ENCODE measurements around the gene STX1B.
A peak's percentile ranks its signal among the peaks of the same experiment; 100 is the strongest.

The STX1B gene

GRCh38 chr16:30998852-30999761, 11.3 kb downstream of the STX1B start:
- Histone ChIP-seq H3K4me3 (ENCODE audit: insufficient read length, low read depth) (no peak overlapping the region), H3K36me3 (ENCODE audit: insufficient read depth, insufficient read length, low read length) (no peaks in the 10 kb centered on the region), H3K9ac (ENCODE audit: insufficient read length, low read depth) (no peak overlapping the region), H3K9me3 (ENCODE audit: insufficient read depth, low read length) (no peaks in the 10 kb centered on the region), H3K4me1 (ENCODE audit: insufficient read depth, insufficient read length) (peaks cover 15% of the 10 kb centered on the region), H3K27me3 (ENCODE audit: insufficient read depth, insufficient read length) (no peaks in the 10 kb centered on the region)
- no peak for DNase-seq (ENCODE audit: low read depth, low spot score)
- TF ChIP-seq YY1 (IDR thresholded peaks at IDR 0.05; ENCODE audit: insufficient read depth, insufficient read length) (no peak), SUZ12 (IDR thresholded peaks at IDR 0.05; ENCODE audit: extremely low read depth, insufficient read depth, insufficient read length) (no peak), ZNF274 (IDR thresholded peaks at IDR 0.05; ENCODE audit: low read depth, low read length) (no peak)

- no peak for DNase-seq (ENCODE audit: low read depth, low spot score)
- peak overlapping the region; percentile 75 for H3K9ac ChIP-seq (ENCODE audit: insufficient read length, low read depth)
- TF ChIP-seq YY1 (IDR thresholded peaks at IDR 0.05; ENCODE audit: insufficient read depth, insufficient read length): no peak
- TF ChIP-seq ZNF274 (IDR thresholded peaks at IDR 0.05; ENCODE audit: low read depth, low read length): no peak
- TF ChIP-seq SUZ12 (IDR thresholded peaks at IDR 0.05; ENCODE audit: extremely low read depth, insufficient read depth, insufficient read length): no peak
- H3K27me3 ChIP-seq (ENCODE audit: insufficient read depth, insufficient read length): no peaks in the 10 kb centered on the region
- no peaks in the 10 kb centered on the region for H3K36me3 ChIP-seq (ENCODE audit: insufficient read depth, insufficient read length, low read length)
- H3K9me3 ChIP-seq (ENCODE audit: insufficient read depth, low read length): no peaks in the 10 kb centered on the region
- peaks cover 13% of the 10 kb centered on the region for H3K4me1 ChIP-seq (ENCODE audit: insufficient read depth, insufficient read length)
- H3K4me3 ChIP-seq (ENCODE audit: insufficient read length, low read depth): peak overlapping the region; percentile 24
These were observed 12.4 kb downstream of the STX1B start for GRCh38 chr16:30997725-30998711.

GRCh38 chr16:30996985-30997724, 13.3 kb downstream of the STX1B start:
- H3K9me3 ChIP-seq (ENCODE audit: insufficient read depth, low read length): no peaks in the 10 kb centered on the region
- TF ChIP-seq ZNF274 (IDR thresholded peaks at IDR 0.05; ENCODE audit: low read depth, low read length) (no peak), SUZ12 (IDR thresholded peaks at IDR 0.05; ENCODE audit: extremely low read depth, insufficient read depth, insufficient read length) (no peak), YY1 (IDR thresholded peaks at IDR 0.05; ENCODE audit: insufficient read depth, insufficient read length) (no peak)
- no peak for DNase-seq (ENCODE audit: low read depth, low spot score)

GRCh38 chr16:30996324-30996984, 14.0 kb downstream of the STX1B start:
- peak overlapping the region; percentile 46 for H3K4me3 ChIP-seq (ENCODE audit: insufficient read length, low read depth)
- peaks cover 14% of the 10 kb centered on the region for H3K4me1 ChIP-seq (ENCODE audit: insufficient read depth, insufficient read length)
- no peak for DNase-seq (ENCODE audit: low read depth, low spot score)
- H3K36me3 ChIP-seq (ENCODE audit: insufficient read depth, insufficient read length, low read length): no peaks in the 10 kb centered on the region
- H3K9me3 ChIP-seq (ENCODE audit: insufficient read depth, low read length): no peaks in the 10 kb centered on the region
- no peaks in the 10 kb centered on the region for H3K27me3 ChIP-seq (ENCODE audit: insufficient read depth, insufficient read length)
- TF ChIP-seq ZNF274 (IDR thresholded peaks at IDR 0.05; ENCODE audit: low read depth, low read length) (no peak), YY1 (IDR thresholded peaks at IDR 0.05; ENCODE audit: insufficient read depth, insufficient read length) (no peak), SUZ12 (IDR thresholded peaks at IDR 0.05; ENCODE audit: extremely low read depth, insufficient read depth, insufficient read length) (no peak)
- H3K9ac ChIP-seq (ENCODE audit: insufficient read length, low read depth): peak overlapping the region; percentile 68

More at GRCh38 chr16:30996985-30997724, 13.3 kb downstream of the STX1B start:
- peaks cover 13% of the 10 kb centered on the region for H3K4me1 ChIP-seq (ENCODE audit: insufficient read depth, insufficient read length)
- peak overlapping the region; percentile 46 for H3K4me3 ChIP-seq (ENCODE audit: insufficient read length, low read depth)
- peak overlapping the region; percentile 75 for H3K9ac ChIP-seq (ENCODE audit: insufficient read length, low read depth)
- no peaks in the 10 kb centered on the region for H3K27me3 ChIP-seq (ENCODE audit: insufficient read depth, insufficient read length)
- H3K36me3 ChIP-seq (ENCODE audit: insufficient read depth, insufficient read length, low read length): no peaks in the 10 kb centered on the region

GRCh38 chr16:30995927-30996323, 14.5 kb downstream of the STX1B start:
- H3K4me1 ChIP-seq (ENCODE audit: insufficient read depth, insufficient read length): peaks cover 14% of the 10 kb centered on the region
- TF ChIP-seq ZNF274 (IDR thresholded peaks at IDR 0.05; ENCODE audit: low read depth, low read length) (no peak), YY1 (IDR thresholded peaks at IDR 0.05; ENCODE audit: insufficient read depth, insufficient read length) (no peak), SUZ12 (IDR thresholded peaks at IDR 0.05; ENCODE audit: extremely low read depth, insufficient read depth, insufficient read length) (no peak)

More at GRCh38 chr16:30995927-30996323, 14.5 kb downstream of the STX1B start:
- DNase-seq (ENCODE audit: low read depth, low spot score): no peak
- H3K36me3 ChIP-seq (ENCODE audit: insufficient read depth, insufficient read length, low read length): no peaks in the 10 kb centered on the region
- no peak overlapping the region for H3K9ac ChIP-seq (ENCODE audit: insufficient read length, low read depth)
- H3K9me3 ChIP-seq (ENCODE audit: insufficient read depth, low read length): no peaks in the 10 kb centered on the region
- peak overlapping the region; percentile 46 for H3K4me3 ChIP-seq (ENCODE audit: insufficient read length, low read depth)
- H3K27me3 ChIP-seq (ENCODE audit: insufficient read depth, insufficient read length): no peaks in the 10 kb centered on the region
